Measurements from ENCODE around the gene OR52E4. TPM values are rescaled to one million over a fixed set of nuclear protein-coding genes. Genes with fewer than 3 reads are reported as not detected.

Gene OR52E4
- total RNA-seq, 1 donor from 2014 or later: not detected

DNA sequence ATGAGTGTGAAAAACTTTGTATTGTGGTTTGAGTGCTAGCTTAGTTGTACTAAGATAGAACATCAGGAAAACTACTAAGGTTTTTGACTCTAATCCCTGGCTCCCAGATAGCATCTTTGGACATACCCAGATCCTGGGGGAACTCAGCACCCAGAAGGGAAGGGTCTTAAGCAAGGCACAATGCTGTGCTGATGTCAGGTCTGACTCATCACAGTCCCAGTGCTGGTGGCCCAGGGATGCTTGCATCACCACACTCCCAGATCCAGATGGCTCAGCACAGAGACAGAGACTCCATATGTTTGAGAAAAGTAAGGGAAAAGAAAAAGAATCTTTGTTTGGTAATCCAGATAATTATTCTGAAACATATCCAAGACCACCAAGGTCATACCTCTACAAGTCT, 43.4 kb downstream of the OR52E4 start:
- intact Hi-C loops (cut with DNase I): no loop called here
- H3K27me3 ChIP-seq: no peaks in the 10 kb centered on the region
- no peak for DNase-seq (ENCODE audit: extremely low spot score in 2 of 2)
- H3K27ac ChIP-seq: no peak overlapping the region
- H3K9me3 ChIP-seq: no peaks in the 10 kb centered on the region
- no peaks in the 10 kb centered on the region for H3K36me3 ChIP-seq
- no peak overlapping the region for H3K4me3 ChIP-seq
- TF ChIP-seq, protein P1, sequence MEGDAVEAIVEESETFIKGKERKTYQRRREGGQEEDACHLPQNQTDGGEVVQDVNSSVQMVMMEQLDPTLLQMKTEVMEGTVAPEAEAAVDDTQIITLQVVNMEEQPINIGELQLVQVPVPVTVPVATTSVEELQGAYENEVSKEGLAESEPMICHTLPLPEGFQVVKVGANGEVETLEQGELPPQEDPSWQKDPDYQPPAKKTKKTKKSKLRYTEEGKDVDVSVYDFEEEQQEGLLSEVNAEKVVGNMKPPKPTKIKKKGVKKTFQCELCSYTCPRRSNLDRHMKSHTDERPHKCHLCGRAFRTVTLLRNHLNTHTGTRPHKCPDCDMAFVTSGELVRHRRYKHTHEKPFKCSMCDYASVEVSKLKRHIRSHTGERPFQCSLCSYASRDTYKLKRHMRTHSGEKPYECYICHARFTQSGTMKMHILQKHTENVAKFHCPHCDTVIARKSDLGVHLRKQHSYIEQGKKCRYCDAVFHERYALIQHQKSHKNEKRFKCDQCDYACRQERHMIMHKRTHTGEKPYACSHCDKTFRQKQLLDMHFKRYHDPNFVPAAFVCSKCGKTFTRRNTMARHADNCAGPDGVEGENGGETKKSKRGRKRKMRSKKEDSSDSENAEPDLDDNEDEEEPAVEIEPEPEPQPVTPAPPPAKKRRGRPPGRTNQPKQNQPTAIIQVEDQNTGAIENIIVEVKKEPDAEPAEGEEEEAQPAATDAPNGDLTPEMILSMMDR (IDR thresholded peaks at IDR 0.05): no peak
- H3K4me1 ChIP-seq: no peaks in the 10 kb centered on the region

GRCh38 chr11:5928271-5928670, 47.8 kb downstream of the OR52E4 start:
- no peak for DNase-seq (ENCODE audit: extremely low spot score in 2 of 2)
- no peak overlapping the region for H3K4me3 ChIP-seq
- no peaks in the 10 kb centered on the region for H3K27me3 ChIP-seq
- H3K36me3 ChIP-seq: no peaks in the 10 kb centered on the region
- no peaks in the 10 kb centered on the region for H3K4me1 ChIP-seq
- H3K27ac ChIP-seq: no peak overlapping the region
- H3K9me3 ChIP-seq: no peaks in the 10 kb centered on the region
- intact Hi-C loops (cut with DNase I): no loop called here
- TF ChIP-seq, protein P1 (IDR thresholded peaks at IDR 0.05): no peak
- TF ChIP-seq POLR2A (IDR thresholded peaks at IDR 0.05) (no peak), POLR2AphosphoS5 (IDR thresholded peaks at IDR 0.05; ENCODE audit: insufficient read depth in 1 of 2, low read depth in 1 of 2) (no peak)

DNA sequence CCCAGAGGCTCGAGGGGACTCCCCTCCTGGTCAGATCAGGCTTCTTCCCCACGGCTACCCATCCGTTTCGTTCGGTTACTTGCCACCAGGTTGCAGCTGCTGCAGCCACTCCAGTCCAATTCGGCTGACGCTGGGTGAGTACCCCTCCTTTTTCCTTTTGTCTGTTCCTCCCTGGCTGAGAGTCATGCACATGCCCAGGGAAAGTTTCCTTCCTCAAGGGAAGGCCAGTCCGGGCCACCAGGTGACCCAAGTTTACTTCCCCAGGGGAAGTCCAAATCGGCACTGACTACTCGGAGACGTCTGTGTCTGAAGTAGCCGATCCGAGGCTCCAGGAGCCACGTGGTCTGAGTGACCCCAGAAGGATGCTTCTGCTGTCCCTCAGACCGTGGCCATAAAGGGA, 48.4 kb downstream of the OR52E4 start:
- no peak overlapping the region for H3K27ac ChIP-seq
- DNase-seq (ENCODE audit: extremely low spot score in 2 of 2): no peak
- H3K9me3 ChIP-seq: no peaks in the 10 kb centered on the region
- no peaks in the 10 kb centered on the region for H3K4me1 ChIP-seq
- H3K4me3 ChIP-seq: no peak overlapping the region
- intact Hi-C loops (cut with DNase I): no loop called here
- H3K27me3 ChIP-seq: no peaks in the 10 kb centered on the region
- H3K36me3 ChIP-seq: no peaks in the 10 kb centered on the region
- TF ChIP-seq POLR2AphosphoS5 (IDR thresholded peaks at IDR 0.05; ENCODE audit: insufficient read depth in 1 of 2, low read depth in 1 of 2) (no peak), POLR2A (IDR thresholded peaks at IDR 0.05) (no peak)
- TF ChIP-seq, protein P1 (IDR thresholded peaks at IDR 0.05): no peak

GRCh38 chr11:5929571-5930368, 49.3 kb downstream of the OR52E4 start:
- no peak for DNase-seq (ENCODE audit: extremely low spot score in 2 of 2)
- Histone ChIP-seq H3K36me3 (no peaks in the 10 kb centered on the region), H3K4me1 (no peaks in the 10 kb centered on the region), H3K27me3 (no peaks in the 10 kb centered on the region), H3K27ac (no peak overlapping the region), H3K9me3 (no peaks in the 10 kb centered on the region), H3K4me3 (no peak overlapping the region)
- no peak for TF ChIP-seq POLR2AphosphoS5 (IDR thresholded peaks at IDR 0.05; ENCODE audit: insufficient read depth in 1 of 2, low read depth in 1 of 2)
- TF ChIP-seq POLR2A (IDR thresholded peaks at IDR 0.05): no peak
- TF ChIP-seq, protein P1 (IDR thresholded peaks at IDR 0.05): no peak
- intact Hi-C loops (cut with DNase I): no loop called here

GRCh38 chr11:5930614-5931013, 50.2 kb downstream of the OR52E4 start:
- H3K4me3 ChIP-seq: no peak overlapping the region
- H3K27me3 ChIP-seq: no peaks in the 10 kb centered on the region
- no peaks in the 10 kb centered on the region for H3K4me1 ChIP-seq
- no peaks in the 10 kb centered on the region for H3K9me3 ChIP-seq
- TF ChIP-seq, protein P1 (IDR thresholded peaks at IDR 0.05): no peak
- TF ChIP-seq POLR2A (IDR thresholded peaks at IDR 0.05) (no peak), POLR2AphosphoS5 (IDR thresholded peaks at IDR 0.05; ENCODE audit: insufficient read depth in 1 of 2, low read depth in 1 of 2) (no peak)
- intact Hi-C loops (cut with DNase I): no loop called here
- H3K27ac ChIP-seq: no peak overlapping the region
- H3K36me3 ChIP-seq: no peaks in the 10 kb centered on the region
- DNase-seq (ENCODE audit: extremely low spot score in 2 of 2): no peak
